Mucosa of descending colon (tissue), 3 donors: Measurements from ENCODE around the gene APOC3. TPM values are rescaled to one million over a fixed set of nuclear protein-coding genes. Genes with fewer than 3 reads are reported as not detected.

ENCODE experiments used
- ATAC-seq: fragments of 200-7000 bp; cut with Tn5 transposase; one replicate; pipeline ENCODE4 v1.9.1; 2020; ENCODE audit warnings: mild to moderate bottlenecking, moderate library complexity
- DNase-seq, 3 donors: peaks; one replicate each; pipeline ENCODE4 v3.0.0-alpha.2; 2020
- H3K36me3 ChIP-seq: fragments of 200-600 bp; one replicate; pipeline ENCODE4 v1.8.0; 2021; ENCODE audit warnings: low read depth, mild to moderate bottlenecking
- H3K4me1 ChIP-seq: fragments of 200-600 bp; one replicate; pipeline ENCODE4 v1.8.0; 2021; ENCODE audit warnings: low read depth, mild to moderate bottlenecking
- H3K4me3 ChIP-seq: fragments of 200-600 bp; one replicate; pipeline ENCODE4 v1.8.0; 2021; ENCODE audit warnings: mild to moderate bottlenecking
- H3K9me3 ChIP-seq: fragments of 200-600 bp; one replicate; pipeline ENCODE4 v1.8.0; 2021; ENCODE audit warnings: mild to moderate bottlenecking
- intact Hi-C, 2 donors: fragments of 100-400 bp; cut with DNase I in 1 of 2; cut with micrococcal nuclease in 1 of 2; formaldehyde crosslinking; loops; one replicate each; pipeline versions ENCODE4 v1.11.0 to v1.11.1; 2022; cut with DNase I, micrococcal nuclease
- total RNA-seq, 3 donors: library from RNA; stranded (reverse); fragmentation: NEBNext Ultra II Directional in 2 of 3; extraction: Animal tissue kit (Norgen Biotek cat#: 25700) in 2 of 3; gene quantifications; one replicate each; pipeline versions ENCODE4 v1.2.1 to v1.2.4, GENCODE V29; 2021 to 2023
- TF ChIP-seq, protein P1 (sequence below): fragments of 200-600 bp; IDR thresholded peaks from one replicate; pipeline ENCODE4 v1.8.0; 2022; ENCODE audit warnings: antibody characterized with exemption, mild to moderate bottlenecking
- donor health status: DM: no; HTN: no; CAD: no; lungs with moderate emphysema.
- donor health status: DM: no; HTN: no; CAD: no.
- donor health status: DM: no; HTN: yes; CAD: no.

Gene APOC3
- total RNA-seq, 3 donors from 2014 or later = 0.60 TPM; not detected in 2

GRCh38 chr11:116875194-116875593 is 45.5 kb downstream of the APOC3 start:
- H3K9me3 ChIP-seq = no peaks in the 10 kb centered on the region
- intact Hi-C loops = loop anchor here in 1 of 2 donors (5.0 kb wide), 1 partner anchor 232 kb away; no protein-coding TSS in a partner anchor
- ATAC-seq = no peak
- TF ChIP-seq, protein P1, sequence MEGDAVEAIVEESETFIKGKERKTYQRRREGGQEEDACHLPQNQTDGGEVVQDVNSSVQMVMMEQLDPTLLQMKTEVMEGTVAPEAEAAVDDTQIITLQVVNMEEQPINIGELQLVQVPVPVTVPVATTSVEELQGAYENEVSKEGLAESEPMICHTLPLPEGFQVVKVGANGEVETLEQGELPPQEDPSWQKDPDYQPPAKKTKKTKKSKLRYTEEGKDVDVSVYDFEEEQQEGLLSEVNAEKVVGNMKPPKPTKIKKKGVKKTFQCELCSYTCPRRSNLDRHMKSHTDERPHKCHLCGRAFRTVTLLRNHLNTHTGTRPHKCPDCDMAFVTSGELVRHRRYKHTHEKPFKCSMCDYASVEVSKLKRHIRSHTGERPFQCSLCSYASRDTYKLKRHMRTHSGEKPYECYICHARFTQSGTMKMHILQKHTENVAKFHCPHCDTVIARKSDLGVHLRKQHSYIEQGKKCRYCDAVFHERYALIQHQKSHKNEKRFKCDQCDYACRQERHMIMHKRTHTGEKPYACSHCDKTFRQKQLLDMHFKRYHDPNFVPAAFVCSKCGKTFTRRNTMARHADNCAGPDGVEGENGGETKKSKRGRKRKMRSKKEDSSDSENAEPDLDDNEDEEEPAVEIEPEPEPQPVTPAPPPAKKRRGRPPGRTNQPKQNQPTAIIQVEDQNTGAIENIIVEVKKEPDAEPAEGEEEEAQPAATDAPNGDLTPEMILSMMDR = no peak
- H3K4me1 ChIP-seq = no peaks in the 10 kb centered on the region
- DNase-seq = no peak
- no peaks in the 10 kb centered on the region for H3K36me3 ChIP-seq
- no peak overlapping the region for H3K4me3 ChIP-seq

- no peaks in the 10 kb centered on the region for H3K36me3 ChIP-seq
These were observed 46.9 kb downstream of the APOC3 start for GRCh38 chr11:116876656-116877055.

GRCh38 chr11:116879800-116880625 is 50.3 kb downstream of the APOC3 start:
- TF ChIP-seq, protein P1 = peak; percentile 25
- peak; percentile 86 for ATAC-seq
- intact Hi-C loops = loop anchor here (5.0 kb wide), 2 partner anchors 217 to 227 kb away; partner anchors contain the start of gene SIK3 (in 1 of the 2)
- H3K36me3 ChIP-seq = no peaks in the 10 kb centered on the region
- H3K4me1 ChIP-seq = no peaks in the 10 kb centered on the region
- peak in 1 of 3 donors; percentile 53 for DNase-seq
- H3K4me3 ChIP-seq = no peak overlapping the region
- H3K9me3 ChIP-seq = no peaks in the 10 kb centered on the region

More at GRCh38 chr11:116876656-116877055, 46.9 kb downstream of the APOC3 start:
- DNase-seq (no peak), ATAC-seq (no peak)
- Histone ChIP-seq H3K9me3 (no peaks in the 10 kb centered on the region), H3K4me3 (no peak overlapping the region), H3K4me1 (no peaks in the 10 kb centered on the region)
- TF ChIP-seq, protein P1 = no peak
- intact Hi-C loops = loop anchor here in 1 of 2 donors (5.0 kb wide), 1 partner anchor 231 kb away; no protein-coding TSS in a partner anchor

- ATAC-seq (no peak), DNase-seq (no peak)
- intact Hi-C loops = loop anchor here in 1 of 2 donors (5.0 kb wide), 1 partner anchor 216 kb away; the partner anchor contains the start of gene SIK3
- TF ChIP-seq, protein P1 = no peak
- Histone ChIP-seq H3K36me3 (no peaks in the 10 kb centered on the region), H3K4me3 (no peak overlapping the region), H3K9me3 (no peaks in the 10 kb centered on the region), H3K4me1 (no peaks in the 10 kb centered on the region)
These were observed 51.4 kb downstream of the APOC3 start for GRCh38 chr11:116881143-116881542.

GRCh38 chr11:116882386-116882785 is 52.7 kb downstream of the APOC3 start:
- H3K36me3 ChIP-seq = no peaks in the 10 kb centered on the region
- intact Hi-C loops = loop anchor here in 1 of 2 donors (5.0 kb wide), 1 partner anchor 215 kb away; the partner anchor contains the start of gene SIK3
- no peak for DNase-seq
- H3K9me3 ChIP-seq = no peaks in the 10 kb centered on the region
- no peak for ATAC-seq
- TF ChIP-seq, protein P1 = no peak
- H3K4me3 ChIP-seq = no peak overlapping the region
- H3K4me1 ChIP-seq = no peaks in the 10 kb centered on the region

Other genes starting within 250 kb of the APOC3 start
- gene BUD13, start 56.9 kb upstream of the APOC3 start, total RNA-seq = 10 to 100 TPM; 15.6 to 18.9 (median 15.6) TPM
- gene ZPR1, start 41.9 kb upstream of the APOC3 start, total RNA-seq = 10 to 100 TPM; 28.5 to 34.6 (median 33.4) TPM
- gene APOA5, start 38.0 kb upstream of the APOC3 start, total RNA-seq = not detected
- gene APOA4, start 6.6 kb upstream of the APOC3 start, total RNA-seq = not detected
- gene APOA1, start 7.7 kb downstream of the APOC3 start, total RNA-seq = under 1 TPM in 2 of 3 donors, not detected in 1; 0.31 to 0.46 TPM